Measurements from ENCODE around the gene OCRL.

DNA sequence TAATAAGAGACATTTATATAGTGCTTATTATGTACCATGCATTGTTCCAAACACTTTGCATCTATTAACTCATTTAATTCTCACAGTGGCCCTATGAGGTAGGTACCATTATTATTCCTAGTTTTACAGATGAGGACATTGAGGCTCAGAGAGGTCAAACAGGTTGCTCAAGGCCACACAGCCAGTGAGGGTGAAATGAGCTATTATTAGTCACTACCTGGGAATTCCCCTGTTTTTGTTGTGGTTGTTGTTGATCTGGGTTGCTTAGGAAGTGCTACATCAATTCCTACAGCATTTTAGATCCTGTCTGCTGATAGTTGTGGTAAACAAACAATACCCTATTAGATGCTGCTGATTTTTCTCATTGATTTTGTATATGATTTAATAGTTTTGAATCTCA is 73.5 kb downstream of the OCRL start:
- TF ChIP-seq, protein P1, sequence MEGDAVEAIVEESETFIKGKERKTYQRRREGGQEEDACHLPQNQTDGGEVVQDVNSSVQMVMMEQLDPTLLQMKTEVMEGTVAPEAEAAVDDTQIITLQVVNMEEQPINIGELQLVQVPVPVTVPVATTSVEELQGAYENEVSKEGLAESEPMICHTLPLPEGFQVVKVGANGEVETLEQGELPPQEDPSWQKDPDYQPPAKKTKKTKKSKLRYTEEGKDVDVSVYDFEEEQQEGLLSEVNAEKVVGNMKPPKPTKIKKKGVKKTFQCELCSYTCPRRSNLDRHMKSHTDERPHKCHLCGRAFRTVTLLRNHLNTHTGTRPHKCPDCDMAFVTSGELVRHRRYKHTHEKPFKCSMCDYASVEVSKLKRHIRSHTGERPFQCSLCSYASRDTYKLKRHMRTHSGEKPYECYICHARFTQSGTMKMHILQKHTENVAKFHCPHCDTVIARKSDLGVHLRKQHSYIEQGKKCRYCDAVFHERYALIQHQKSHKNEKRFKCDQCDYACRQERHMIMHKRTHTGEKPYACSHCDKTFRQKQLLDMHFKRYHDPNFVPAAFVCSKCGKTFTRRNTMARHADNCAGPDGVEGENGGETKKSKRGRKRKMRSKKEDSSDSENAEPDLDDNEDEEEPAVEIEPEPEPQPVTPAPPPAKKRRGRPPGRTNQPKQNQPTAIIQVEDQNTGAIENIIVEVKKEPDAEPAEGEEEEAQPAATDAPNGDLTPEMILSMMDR (IDR thresholded peaks at IDR 0.05; ENCODE audit: insufficient read depth, low read length, poor library complexity, severe bottlenecking) = no peak
- no peak for TF ChIP-seq EZH2phosphoT487 (conservative IDR thresholded peaks at IDR 0.05; ENCODE audit: low read length)
